Fibroblast of lung (primary cell): ENCODE results near the gene CNNM2. TPM values are rescaled to one million over a fixed set of nuclear protein-coding genes. Genes with fewer than 3 reads are reported as not detected.

Experiments used
- DNase-seq, 2 donors: peaks; one replicate each; pipeline versions ENCODE4 v3.0.0 to v3.0.0-alpha.2; 2010; ENCODE audit warnings: low read depth in 2 of 2
- H2AFZ ChIP-seq: 2 replicates; pipeline ENCODE4 v1.5.1; 2012; ENCODE audit warnings: low read length, control low read depth, inconsistent platforms
- H3K27ac ChIP-seq: 2 replicates; pipeline ENCODE4 v1.5.1; 2011; ENCODE audit warnings: low read length, control low read depth; ENCODE audit not compliant: insufficient read depth
- H3K27me3 ChIP-seq: 2 replicates; pipeline ENCODE4 v1.5.1; 2011; ENCODE audit warnings: mild to moderate bottlenecking, low read length; ENCODE audit not compliant: control insufficient read depth, insufficient read depth
- H3K36me3 ChIP-seq: 2 replicates; pipeline ENCODE4 v1.5.1; 2011; ENCODE audit warnings: low read length; ENCODE audit not compliant: control insufficient read depth, insufficient read depth
- H3K4me1 ChIP-seq: 2 replicates; pipeline ENCODE4 v1.5.1; 2011; ENCODE audit warnings: low read length; ENCODE audit not compliant: control insufficient read depth, insufficient read depth; ENCODE audit errors: extremely low read depth
- H3K4me2 ChIP-seq: 2 replicates; pipeline ENCODE4 v1.5.1; 2011; ENCODE audit warnings: low read length, control low read depth; ENCODE audit not compliant: insufficient read depth; ENCODE audit errors: extremely low read depth
- H3K4me3 ChIP-seq, 4 experiments: fragments of 200-600 bp in 1 of 4; sonication (generic) in 1 of 4; replicated peaks in 1 of 4; 2 replicates each; pipeline ENCODE4 v1.5.1; 2011 to 2016; ENCODE audit warnings: low read length in 4 of 4, low read depth in 3 of 4, mild to moderate bottlenecking in 3 of 4, control low read depth in 2 of 4, inconsistent platforms in 1 of 4, mixed read lengths in 1 of 4; ENCODE audit not compliant: insufficient read depth in 1 of 4; ENCODE audit errors: control extremely low read depth in 1 of 4
- H3K79me2 ChIP-seq: 2 replicates; pipeline ENCODE4 v1.5.1; 2012; ENCODE audit warnings: mild to moderate bottlenecking, low read length, inconsistent platforms; ENCODE audit not compliant: control insufficient read depth, insufficient read depth
- H3K9ac ChIP-seq: 2 replicates; pipeline ENCODE4 v1.5.1; 2011; ENCODE audit warnings: mild to moderate bottlenecking, low read length, control low read depth; ENCODE audit not compliant: insufficient read depth
- H3K9me3 ChIP-seq: 2 replicates; pipeline ENCODE4 v1.5.1; 2012; ENCODE audit warnings: low read depth, low read length; ENCODE audit not compliant: control insufficient read depth, insufficient read depth
- H4K20me1 ChIP-seq: 2 replicates; pipeline ENCODE4 v1.5.1; 2011; ENCODE audit warnings: low read length; ENCODE audit not compliant: control insufficient read depth, insufficient read depth; ENCODE audit errors: extremely low read depth
- CTCF ChIP-seq, 2 donors: IDR thresholded peaks in 1 of 2; conservative IDR thresholded peaks in 1 of 2; 1 replicate in 1 of 2; 2 replicates in 1 of 2; pipeline ENCODE4 v1.5.1; 2011 to 2012; ENCODE audit warnings: low read length in 2 of 2, control low read depth in 1 of 2, inconsistent platforms in 1 of 2, low read depth in 1 of 2, mild to moderate bottlenecking in 1 of 2
- EZH2 ChIP-seq: IDR thresholded peaks from 2 replicates; pipeline ENCODE4 v1.5.1; 2012; ENCODE audit warnings: low read length, control low read depth, mild to moderate bottlenecking; ENCODE audit errors: missing control alignments
- polyA plus RNA-seq, 2 donors: library from polyadenylated mRNA; depleted of rRNA in 1 of 2; stranded (reverse) in 1 of 2; unstranded in 1 of 2; fragments of >200 nt; gene quantifications; 2 replicates each; pipeline ENCODE4 v1.2.1, GENCODE V29; 2011 to 2012; ENCODE audit warnings: missing spikeins in 1 of 2
- total RNA-seq: library from RNA; depleted of rRNA; stranded (reverse); fragments of >200 nt; gene quantifications from 2 replicates; pipeline ENCODE4 v1.2.1, GENCODE V29; 2014

Gene CNNM2
- total and polyA plus RNA-seq, 2 donors (not counting 1 experiment from before 2014, with no cell fraction given), result 3.4 to 6.1 TPM

- no peaks in the 10 kb centered on the region for H3K27me3 ChIP-seq
- no peaks in the 10 kb centered on the region for H3K9me3 ChIP-seq
- peaks cover 4% of the 10 kb centered on the region for H3K4me1 ChIP-seq
- H4K20me1 ChIP-seq, result no peaks in the 10 kb centered on the region
- no peak overlapping the region for H3K4me2 ChIP-seq
- H3K79me2 ChIP-seq, result no peaks in the 10 kb centered on the region
- no peak overlapping the region for H3K9ac ChIP-seq
- no peak overlapping the region for H3K4me3 ChIP-seq
- TF ChIP-seq CTCF (conservative IDR thresholded peaks at IDR 0.05 in 1 of 2, IDR thresholded peaks at IDR 0.05 in 1 of 2; ENCODE audit: low read depth in 1 of 2, low read length in 2 of 2), result no peak
- no peak for TF ChIP-seq EZH2
- H3K36me3 ChIP-seq, result no peaks in the 10 kb centered on the region
- H2AFZ ChIP-seq, result no peak overlapping the region
- no peak for DNase-seq
- H3K27ac ChIP-seq, result no peak overlapping the region
These were observed 139.9 kb downstream of the CNNM2 start for GRCh38 chr10:103058034-103058433.

- H3K9ac ChIP-seq, result no peak overlapping the region
- TF ChIP-seq EZH2 (no peak), CTCF (conservative IDR thresholded peaks at IDR 0.05 in 1 of 2, IDR thresholded peaks at IDR 0.05 in 1 of 2; ENCODE audit: low read depth in 1 of 2, low read length in 2 of 2) (no peak)
These were observed 142.5 kb downstream of the CNNM2 start for GRCh38 chr10:103060575-103060974.

GRCh38 chr10:103062854-103063590, 144.9 kb downstream of the CNNM2 start:
- H2AFZ ChIP-seq, result no peak overlapping the region
- TF ChIP-seq CTCF (conservative IDR thresholded peaks at IDR 0.05 in 1 of 2, IDR thresholded peaks at IDR 0.05 in 1 of 2; ENCODE audit: low read depth in 1 of 2, low read length in 2 of 2) (no peak), EZH2 (no peak)
- H3K4me2 ChIP-seq, result no peak overlapping the region
- no peaks in the 10 kb centered on the region for H3K36me3 ChIP-seq
- no peaks in the 10 kb centered on the region for H4K20me1 ChIP-seq
- no peak for DNase-seq
- no peaks in the 10 kb centered on the region for H3K79me2 ChIP-seq
- H3K27me3 ChIP-seq, result no peaks in the 10 kb centered on the region
- no peaks in the 10 kb centered on the region for H3K9me3 ChIP-seq
- no peak overlapping the region for H3K4me3 ChIP-seq
- no peak overlapping the region for H3K9ac ChIP-seq
- H3K4me1 ChIP-seq, result no peaks in the 10 kb centered on the region
- H3K27ac ChIP-seq, result no peak overlapping the region

More at GRCh38 chr10:103060575-103060974, 142.5 kb downstream of the CNNM2 start:
- Histone ChIP-seq H4K20me1 (no peaks in the 10 kb centered on the region), H3K36me3 (no peaks in the 10 kb centered on the region), H3K4me1 (no peaks in the 10 kb centered on the region), H3K9me3 (no peaks in the 10 kb centered on the region), H2AFZ (no peak overlapping the region), H3K4me2 (no peak overlapping the region), H3K27ac (no peak overlapping the region), H3K27me3 (no peaks in the 10 kb centered on the region), H3K4me3 (no peak overlapping the region), H3K79me2 (no peaks in the 10 kb centered on the region)
- DNase-seq, result no peak
